HG03045 (cell line): ENCODE data around the gene GALNT6.
"Not testable (repeated sequence)": the region's sequence is repeated elsewhere in the genome, so short reads cannot be mapped to it uniquely, and the experiment has no call there.

Source experiments
- ATAC-seq: cut with Tn5 transposase; IDR thresholded peaks from one replicate; pipeline ENCODE4 v1.9.1; 2021; ENCODE audit warnings: mild to moderate bottlenecking, moderate library complexity; ENCODE audit not compliant: unreplicated experiment

Gene GALNT6

GRCh38 chr12:51359851-51360250, 31.4 kb downstream of the GALNT6 start:
- ATAC-seq, result no peak

GRCh38 chr12:51358496-51358895, 32.7 kb downstream of the GALNT6 start:
- no peak for ATAC-seq

- no peak for ATAC-seq
These were observed 33.7 kb downstream of the GALNT6 start for GRCh38 chr12:51357374-51358047.

GRCh38 chr12:51351913-51352532, 39.2 kb downstream of the GALNT6 start:
- ATAC-seq, result no peak

GRCh38 chr12:51349026-51349425, 42.2 kb downstream of the GALNT6 start:
- ATAC-seq, result no peak

GRCh38 chr12:51348116-51348515, 43.1 kb downstream of the GALNT6 start:
- ATAC-seq, result no peak

GRCh38 chr12:51346581-51346980, 44.6 kb downstream of the GALNT6 start, which contains the start of gene CELA1:
CELA1 (minus strand) TSS chr12:51346679; CDS start chr12:51346638, 41 bp downstream.
- ATAC-seq, result no peak

GRCh38 chr12:51345681-51346080, 45.5 kb downstream of the GALNT6 start:
- ATAC-seq, result no peak

GRCh38 chr12:51343201-51343600, 48.0 kb downstream of the GALNT6 start:
- ATAC-seq, result no peak

- ATAC-seq, result no peak
These were observed 48.8 kb downstream of the GALNT6 start for GRCh38 chr12:51342416-51342815.

GRCh38 chr12:51341251-51342007, 49.8 kb downstream of the GALNT6 start:
- ATAC-seq, result no peak

- no peak for ATAC-seq
These were observed 51.5 kb downstream of the GALNT6 start for GRCh38 chr12:51339750-51340149.

- ATAC-seq, result not testable (repeated sequence)
These were observed 53.9 kb downstream of the GALNT6 start for GRCh38 chr12:51337336-51337735.

GRCh38 chr12:51335931-51336330, 55.3 kb downstream of the GALNT6 start:
- no peak for ATAC-seq

GRCh38 chr12:51334764-51335163, 56.4 kb downstream of the GALNT6 start:
- no peak for ATAC-seq

GRCh38 chr12:51333536-51333935, 57.7 kb downstream of the GALNT6 start:
- ATAC-seq, result no peak

- ATAC-seq, result no peak
These were observed 61.0 kb downstream of the GALNT6 start for GRCh38 chr12:51330186-51330585.

- ATAC-seq, result no peak
These were observed 61.5 kb downstream of the GALNT6 start for GRCh38 chr12:51329742-51330141.

- no peak for ATAC-seq
These were observed 62.6 kb downstream of the GALNT6 start for GRCh38 chr12:51328587-51328986.

GRCh38 chr12:51326698-51327439, 64.3 kb downstream of the GALNT6 start:
- ATAC-seq, result no peak

- ATAC-seq, result no peak
These were observed 66.3 kb downstream of the GALNT6 start for GRCh38 chr12:51324953-51325352.
